Erythroblast (primary cell): Measurements from ENCODE around the gene CHCHD3.

Experiments
- GATA1 ChIP-seq: IDR thresholded peaks from 2 replicates; pipeline ENCODE4 v1.6.1; 2011; ENCODE audit warnings: low read depth, mild to moderate bottlenecking, control low read depth, low read length, moderate library complexity
- POLR2A ChIP-seq: IDR thresholded peaks from 2 replicates; pipeline ENCODE4 v1.6.1; 2011; ENCODE audit warnings: mild to moderate bottlenecking, low read length

GRCh38 chr7:133051719-133052400 lies 30.0 kb downstream of the CHCHD3 start:
- TF ChIP-seq POLR2A: no peak
- TF ChIP-seq GATA1: no peak
